HepG2 (cell line): ENCODE data around the gene TUBGCP3. TPM values are rescaled to one million over a fixed set of nuclear protein-coding genes. Genes with fewer than 3 reads are reported as not detected.

Experiments
- ATAC-seq: fragments of 200-7000 bp; cut with Tn5 transposase; 3 replicates; pipeline ENCODE4 v1.9.1; 2020; ENCODE audit warnings: mild to moderate bottlenecking, moderate library complexity
- BruUV-seq: library from RNA; stranded (reverse); fragments of 400-500 nt; replicated peaks from 2 replicates; lab custom pipeline; 2021; lab: Mats Ljungman, UMichigan
- CTCF ChIA-PET: fragments of 300-600 bp; formaldehyde crosslinking; extraction: SDS; loops from one replicate; lab custom pipeline; 2021; ENCODE audit warnings: low total read pairs, inconsistent platforms, low intra/inter-chr PET ratio; lab: Yijun Ruan, JAX
- POLR2A ChIA-PET: fragments of 350-600 bp; sonication (Branson Sonifier 250); formaldehyde crosslinking; loops from one replicate; lab custom pipeline; 2020; ENCODE audit warnings: antibody characterized with exemption, inconsistent platforms; lab: Yijun Ruan, JAX
- DNase-seq: peaks from one replicate; pipeline ENCODE4 v3.0.0-alpha.2; 2015; ENCODE audit warnings: low spot score
- FAIRE-seq: peaks from 3 replicates; lab custom pipeline; 2011; peaks lifted over from hg19 to GRCh38; lab: Jason Lieb, UNC
- H2AFZ ChIP-seq: one replicate; pipeline ENCODE4 v1.6.1; 2011; ENCODE audit warnings: low read length, inconsistent platforms
- H3K27ac ChIP-seq: fragments of 300-600 bp; 3 replicates; pipeline ENCODE4 v1.8.0; 2011; ENCODE audit warnings: mixed run types, mild to moderate bottlenecking, mixed read lengths, low read length, inconsistent platforms; ENCODE audit not compliant: insufficient read depth; ENCODE audit errors: extremely low read length
- H3K27me3 ChIP-seq, 2 experiments: fragments of 200-600 bp in 1 of 2; 2 replicates in 1 of 2; 3 replicates in 1 of 2; pipeline versions ENCODE4 v1.6.0 to v1.8.0; 2011; ENCODE audit warnings: low read length in 2 of 2, mild to moderate bottlenecking in 2 of 2, moderate library complexity in 2 of 2, inconsistent platforms in 1 of 2; ENCODE audit not compliant: insufficient read depth in 2 of 2, control insufficient read depth in 1 of 2
- H3K36me3 ChIP-seq, 2 experiments: fragments of 200-600 bp in 1 of 2; replicated peaks in 1 of 2; 2 replicates in 1 of 2; 3 replicates in 1 of 2; pipeline versions ENCODE4 v1.5.1 to v1.8.0; 2011; ENCODE audit warnings: low read length in 2 of 2, inconsistent platforms in 1 of 2; ENCODE audit not compliant: insufficient read depth in 2 of 2, control insufficient read depth in 1 of 2
- H3K4me1 ChIP-seq: 2 replicates; pipeline ENCODE4 v1.5.1; 2012; ENCODE audit warnings: low read length, inconsistent platforms; ENCODE audit not compliant: insufficient read depth
- H3K4me2 ChIP-seq: 2 replicates; pipeline ENCODE4 v1.6.0; 2011; ENCODE audit warnings: low read depth, low read length, inconsistent platforms
- H3K4me3 ChIP-seq, 3 experiments: fragments of 200-600 bp in 1 of 3; sonication (generic), shearing (Covaris generic) in 1 of 3; replicated peaks in 1 of 3; 2 replicates each; pipeline ENCODE4 v1.5.1; 2011 to 2016; ENCODE audit warnings: low read length in 3 of 3, inconsistent platforms in 2 of 3, low read depth in 2 of 3, mild to moderate bottlenecking in 2 of 3, control low read depth in 1 of 3, mixed read lengths in 1 of 3; ENCODE audit not compliant: insufficient read depth in 1 of 3
- H3K79me2 ChIP-seq: one replicate; pipeline ENCODE4 v1.6.1; 2011; ENCODE audit warnings: low read length, inconsistent platforms; ENCODE audit not compliant: insufficient read depth
- H3K9ac ChIP-seq: 2 replicates; pipeline ENCODE4 v1.6.0; 2011; ENCODE audit warnings: mild to moderate bottlenecking, low read depth, low read length, inconsistent platforms; ENCODE audit not compliant: insufficient read depth
- H3K9me3 ChIP-seq: 2 replicates; pipeline ENCODE4 v1.5.1; 2012; ENCODE audit warnings: mild to moderate bottlenecking, low read length
- H4K20me1 ChIP-seq: 2 replicates; pipeline ENCODE4 v1.6.0; 2011; ENCODE audit warnings: inconsistent platforms, mild to moderate bottlenecking, low read length, moderate library complexity; ENCODE audit not compliant: insufficient read depth
- ATM ChIP-seq: fragments of 450-650 bp; IDR thresholded peaks from 2 replicates; pipeline ENCODE4 v1.7.1; 2017; ENCODE audit warnings: mild to moderate bottlenecking, borderline replicate concordance
- BHLHE40 ChIP-seq: IDR thresholded peaks from 2 replicates; pipeline ENCODE4 v1.6.1; 2011; ENCODE audit warnings: low read length, improper control_type of control experiment
- CBX2 ChIP-seq, 2 experiments: fragments of 200-600 bp in 1 of 2; sonication (generic); formaldehyde crosslinking in 1 of 2; IDR thresholded peaks; 2 replicates each; pipeline versions ENCODE4 v1.7.0 to v1.8.1; 2018 to 2022; ENCODE audit warnings: low read depth in 2 of 2, low read length in 1 of 2, mild to moderate bottlenecking in 1 of 2, missing genetic modification reagents in 1 of 2
- FOXP1 ChIP-seq, 2 experiments: fragments of 450-650 bp in 1 of 2; IDR thresholded peaks; 2 replicates each; pipeline ENCODE4 v1.6.1; 2017 to 2018; ENCODE audit warnings: antibody characterized with exemption in 1 of 2
- GATAD2A ChIP-seq: IDR thresholded peaks from 2 replicates; pipeline ENCODE4 v1.6.1; 2016
- HNRNPLL ChIP-seq: fragments of 200-400 bp; formaldehyde crosslinking; IDR thresholded peaks from 2 replicates; pipeline ENCODE4 v1.6.1; 2017; ENCODE audit warnings: mild to moderate bottlenecking, low read depth, low read length; ENCODE audit not compliant: poor library complexity, severe bottlenecking
- JUNB ChIP-seq: sonication (generic); formaldehyde crosslinking; IDR thresholded peaks from 2 replicates; pipeline ENCODE4 v1.8.0; 2022; ENCODE audit warnings: missing genetic modification reagents, mild to moderate bottlenecking, borderline replicate concordance
- JUND ChIP-seq: sonication (generic); formaldehyde crosslinking; IDR thresholded peaks from 2 replicates; pipeline ENCODE4 v1.8.0; 2022; ENCODE audit warnings: mild to moderate bottlenecking, missing genetic modification reagents
- KLF15 ChIP-seq: sonication (generic); formaldehyde crosslinking; IDR thresholded peaks from 2 replicates; pipeline ENCODE4 v1.8.1; 2023; ENCODE audit warnings: borderline replicate concordance, mild to moderate bottlenecking, inconsistent platforms, missing genetic modification reagents, mixed read lengths
- NONO ChIP-seq, 2 experiments: fragments of 450-650 bp in 1 of 2; sonication (generic) in 1 of 2; formaldehyde crosslinking in 1 of 2; IDR thresholded peaks in 1 of 2; conservative IDR thresholded peaks in 1 of 2; 2 replicates each; pipeline versions ENCODE4 v1.6.1 to v1.8.0; 2017 to 2022; ENCODE audit warnings: mild to moderate bottlenecking in 1 of 2, missing genetic modification reagents in 1 of 2, moderate library complexity in 1 of 2
- PHF5A ChIP-seq: IDR thresholded peaks from one replicate; pipeline ENCODE4 v1.6.1; 2018; ENCODE audit warnings: low read depth, missing genetic modification reagents; ENCODE audit not compliant: unreplicated experiment
- RBAK ChIP-seq: sonication (generic); formaldehyde crosslinking; IDR thresholded peaks from 2 replicates; pipeline ENCODE4 v1.5.1; 2020; ENCODE audit warnings: mild to moderate bottlenecking, missing genetic modification reagents
- SNRNP70 ChIP-seq: fragments of 200-400 bp; formaldehyde crosslinking; IDR thresholded peaks from 2 replicates; pipeline ENCODE4 v1.6.1; 2017; ENCODE audit warnings: mild to moderate bottlenecking, low read depth, low read length, moderate library complexity
- ZBTB1 ChIP-seq: sonication (generic); formaldehyde crosslinking; IDR thresholded peaks from 2 replicates; pipeline ENCODE4 v1.4.0; 2020; ENCODE audit warnings: missing genetic modification reagents, borderline replicate concordance
- ZBTB39 ChIP-seq: sonication (generic); formaldehyde crosslinking; IDR thresholded peaks from 2 replicates; pipeline ENCODE4 v1.5.0; 2020; ENCODE audit warnings: missing genetic modification reagents
- ZFAT ChIP-seq: sonication (generic); formaldehyde crosslinking; conservative IDR thresholded peaks from 2 replicates; pipeline ENCODE4 v1.8.1; 2023; ENCODE audit warnings: missing genetic modification reagents, inconsistent platforms
- ZMAT3 ChIP-seq: sonication (generic); formaldehyde crosslinking; conservative IDR thresholded peaks from 2 replicates; pipeline ENCODE4 v1.7.0; 2021; ENCODE audit warnings: missing genetic modification reagents
- ZNF10 ChIP-seq: sonication (generic); formaldehyde crosslinking; IDR thresholded peaks from 2 replicates; pipeline ENCODE4 v1.4.0; 2020; ENCODE audit warnings: mild to moderate bottlenecking, low read depth, missing genetic modification reagents, borderline replicate concordance
- ZNF17 ChIP-seq: sonication (generic); formaldehyde crosslinking; IDR thresholded peaks from 2 replicates; pipeline ENCODE4 v1.5.0; 2020; ENCODE audit warnings: mild to moderate bottlenecking, missing genetic modification reagents
- ZNF232 ChIP-seq: sonication (generic); formaldehyde crosslinking; IDR thresholded peaks from 2 replicates; pipeline ENCODE4 v1.4.0; 2020; ENCODE audit warnings: missing genetic modification reagents, borderline replicate concordance
- ZNF251 ChIP-seq: sonication (generic); formaldehyde crosslinking; IDR thresholded peaks from 2 replicates; pipeline ENCODE4 v1.9.0; 2021; ENCODE audit warnings: mild to moderate bottlenecking, missing genetic modification reagents
- ZNF3 ChIP-seq: IDR thresholded peaks from 2 replicates; pipeline ENCODE4 v1.7.0; 2017; ENCODE audit warnings: inconsistent platforms
- ZNF317 ChIP-seq: sonication (generic); formaldehyde crosslinking; IDR thresholded peaks from 2 replicates; pipeline ENCODE4 v1.5.0; 2020; ENCODE audit warnings: mild to moderate bottlenecking, missing genetic modification reagents
- ZNF451 ChIP-seq: sonication (generic); formaldehyde crosslinking; IDR thresholded peaks from 2 replicates; pipeline ENCODE4 v1.5.0; 2020; ENCODE audit warnings: mild to moderate bottlenecking, missing genetic modification reagents
- ZNF713 ChIP-seq: sonication (generic); formaldehyde crosslinking; IDR thresholded peaks from 2 replicates; pipeline ENCODE4 v1.4.0; 2020; ENCODE audit warnings: mild to moderate bottlenecking, missing genetic modification reagents
- ZNF768 ChIP-seq: sonication (generic); formaldehyde crosslinking; IDR thresholded peaks from 2 replicates; pipeline ENCODE4 v1.4.0; 2020; ENCODE audit warnings: missing genetic modification reagents
- WGBS: methylation state at CpG from one replicate; pipeline ENCODE4 v1.1.6; 2017; ENCODE audit warnings: low lambda C conversion rate; 5-methylcytosine and 5-hydroxymethylcytosine counted together
- in situ Hi-C: cut with HindIII; loops from 2 replicates; pipeline ENCODE4 v1.10.0; 2017; ENCODE audit warnings: low pct_unique_long_range_greater_than_20kb; ENCODE audit not compliant: extremely low pct_ligation_motif_present
- intact Hi-C: fragments of 100-400 bp; cut with micrococcal nuclease; formaldehyde crosslinking; loops from one replicate; pipeline ENCODE4 v1.10.0; 2022; ENCODE audit not compliant: unreplicated experiment
- polyA plus RNA-seq, 8 experiments: library from polyadenylated mRNA; depleted of rRNA in 3 of 8; stranded (reverse) in 7 of 8; unstranded in 1 of 8; fragments of >200 nt; fragmentation: Illumina TruSeq in 4 of 8; extraction: Trizol in 4 of 8; gene quantifications; 2 replicates each; pipeline versions ENCODE4 v1.2.1 to v1.2.3, GENCODE V29; 2011 to 2016; ENCODE audit warnings: low read depth in 4 of 8, missing spikeins in 1 of 8, mixed read lengths in 1 of 8; ENCODE audit not compliant: insufficient read depth in 1 of 8
- total RNA-seq, 5 experiments: library from RNA; depleted of rRNA; stranded (reverse); fragments of >200 nt; fragmentation: Illumina TruSeq; extraction: Trizol; gene quantifications; 2 replicates each; pipeline ENCODE4 v1.2.3, GENCODE V29; 2016; ENCODE audit warnings: low read depth in 1 of 5

Gene TUBGCP3
- total and polyA plus RNA-seq, 2 of the 13 experiments (the other 11 are each of a cell fraction or from before 2014, with no cell fraction given), result 12.6 to 15.5 TPM

- Histone ChIP-seq H3K4me2 (no peak overlapping the region), H3K4me1 (no peaks in the 10 kb centered on the region), H2AFZ (no peak overlapping the region), H3K27ac (no peak overlapping the region), H3K27me3 (no peaks in the 10 kb centered on the region), H3K9me3 (no peaks in the 10 kb centered on the region), H3K36me3 (peaks cover 6 to 42% of the 10 kb centered on the region in 2 experiments), H3K9ac (no peak overlapping the region), H3K79me2 (no peaks in the 10 kb centered on the region), H3K4me3 (no peak overlapping the region), H4K20me1 (no peaks in the 10 kb centered on the region)
- WGBS, result 98% methylated on average over 9 of the region's 9 CpGs
- no peak for ATAC-seq
- POLR2A ChIA-PET, result no interaction called here
- FAIRE-seq, result no peak
- intact Hi-C loops, result no loop called here
- CTCF ChIA-PET, result no interaction called here
- no TSS peak for BruUV-seq
- in situ Hi-C loops, result no loop called here
- no peak for DNase-seq
- TF ChIP-seq SNRNP70 (no peak), ZBTB1 (CRISPR knock-in tag) (no peak), KLF15 (CRISPR knock-in tag) (no peak), BHLHE40 (no peak), CBX2 (IDR thresholded peaks at IDR 0.05; ENCODE audit: low read depth, low read length) (no peak), CBX2 (CRISPR knock-in tag; IDR thresholded peaks at IDR 0.05; ENCODE audit: low read depth) (no peak), ZBTB39 (no peak), ZNF451 (CRISPR knock-in tag) (no peak), ZNF10 (CRISPR knock-in tag) (no peak), ZNF713 (no peak), RBAK (CRISPR knock-in tag) (no peak), ATM (peak; percentile 48; the same call in 1 of the 2 replicates), ZNF317 (no peak), GATAD2A (CRISPR knock-in tag) (no peak), HNRNPLL (no peak), ZFAT (no peak), JUND (CRISPR knock-in tag) (no peak), ZMAT3 (CRISPR knock-in tag) (no peak), ZNF3 (no peak), ZNF768 (no peak), NONO (IDR thresholded peaks at IDR 0.05) (no peak), NONO (CRISPR knock-in tag; conservative IDR thresholded peaks at IDR 0.05) (no peak), JUNB (CRISPR knock-in tag) (0 out of 2 replicates have a peak, but pooled peaks have one; percentile 7), PHF5A (CRISPR knock-in tag) (no peak), ZNF17 (CRISPR knock-in tag) (no peak), ZNF251 (CRISPR knock-in tag) (no peak), FOXP1 (IDR thresholded peaks at IDR 0.05) (peak; percentile 34; the same call in 1 of the 2 replicates), FOXP1 (CRISPR knock-in tag; IDR thresholded peaks at IDR 0.05) (no peak), ZNF232 (CRISPR knock-in tag) (no peak)
Measured at GRCh38 chr13:112526146-112526853, 61.7 kb downstream of the TUBGCP3 start.
